Measurements from ENCODE around the gene ENOPH1. TPM values are rescaled to one million over a fixed set of nuclear protein-coding genes. Genes with fewer than 3 reads are reported as not detected.
"Not testable (repeated sequence)": the region's sequence is repeated elsewhere in the genome, so short reads cannot be mapped to it uniquely, and the experiment has no call there.

The ENOPH1 gene
- polyA plus RNA-seq, 4 donors = 46.8 to 89.8 (median 65.4) TPM

DNA sequence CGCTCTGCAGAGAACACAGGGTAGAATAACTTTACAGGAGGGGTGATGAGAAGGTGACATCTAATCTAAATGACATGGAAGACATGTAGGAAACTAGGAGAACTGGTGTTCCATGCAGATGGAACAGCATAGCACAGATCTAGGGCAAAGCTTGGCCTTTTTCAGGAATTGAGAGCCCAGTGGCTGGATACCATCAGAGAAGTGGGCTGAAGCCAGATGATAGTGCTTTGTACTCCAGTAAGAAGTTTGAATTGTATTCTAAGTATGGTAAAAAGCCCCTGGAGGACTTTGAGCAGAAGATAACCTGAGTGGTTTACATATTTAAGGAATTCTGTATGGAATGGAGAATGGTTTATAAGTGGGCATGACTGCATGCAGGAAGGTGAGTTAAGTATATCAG is 32.8 kb downstream of the ENOPH1 start:
- DNase-seq (ENCODE audit: low read depth in 4 of 4, low spot score in 3 of 4) = no peak

DNA sequence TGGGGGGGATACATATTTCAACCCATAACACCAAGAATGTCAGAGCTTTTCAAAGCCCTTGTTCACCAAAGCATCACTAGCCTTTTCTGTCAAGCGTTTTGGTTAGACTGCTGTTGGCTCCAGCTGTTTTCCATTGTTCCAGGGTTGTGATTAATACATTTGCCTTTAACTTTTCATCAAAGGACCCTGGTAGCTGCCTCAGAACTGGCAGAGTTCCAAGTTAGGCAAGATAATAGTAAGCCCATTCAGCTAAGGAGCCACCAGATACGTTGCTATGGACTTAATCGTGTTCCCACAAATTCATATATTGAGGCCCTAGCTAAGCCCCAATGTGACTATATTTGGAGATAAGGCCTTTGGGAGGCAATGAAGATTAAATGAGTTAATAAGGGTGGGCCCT is 37.1 kb downstream of the ENOPH1 start:
- no peak for DNase-seq (ENCODE audit: low read depth in 4 of 4, low spot score in 3 of 4)

DNA sequence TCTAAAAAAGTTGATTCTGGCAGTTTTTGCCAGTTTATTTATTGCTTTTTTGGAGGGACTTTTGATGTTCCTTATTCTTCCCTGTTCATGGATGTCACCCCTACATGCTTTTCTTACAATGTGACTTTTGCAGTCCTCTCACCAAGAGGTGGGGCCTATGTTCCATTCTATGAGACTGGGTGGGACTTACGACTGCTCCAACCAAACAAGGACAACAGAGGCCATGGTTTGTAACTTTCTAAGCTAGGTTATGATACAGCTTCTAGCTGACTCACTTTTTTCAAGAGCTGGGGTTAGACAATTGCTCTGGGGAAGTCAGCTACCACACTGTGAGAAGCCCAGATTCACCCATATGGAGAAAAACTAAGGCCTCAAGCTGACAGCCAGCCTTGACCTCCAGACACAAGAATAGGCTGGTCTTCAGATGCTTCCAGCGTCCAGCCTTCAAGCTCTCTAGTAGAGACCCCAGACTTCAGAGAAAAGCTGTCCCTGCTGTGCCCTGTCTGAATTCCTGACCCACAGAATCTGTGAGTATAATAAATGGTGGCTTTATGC is 39.5 kb downstream of the ENOPH1 start:
- no peak for DNase-seq (ENCODE audit: low read depth in 4 of 4, low spot score in 3 of 4)

DNA sequence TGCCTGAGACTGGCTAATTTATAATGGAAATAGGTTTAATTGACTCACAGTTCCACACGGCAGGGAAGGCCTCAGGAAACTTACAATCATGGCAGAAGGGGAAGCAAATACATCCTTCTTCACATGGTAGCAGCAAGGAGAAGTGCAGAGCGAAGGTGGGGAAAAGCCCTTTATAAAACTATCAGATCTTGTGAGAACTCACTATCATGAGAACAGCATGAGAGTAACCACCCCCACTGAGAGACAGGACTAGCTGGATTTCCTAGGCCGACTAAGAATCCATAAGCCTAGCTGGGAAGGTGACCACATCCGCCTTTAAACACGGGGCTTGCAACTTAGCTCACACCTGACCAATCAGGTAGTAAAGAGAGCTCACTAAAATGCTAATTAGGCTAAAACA is 42.7 kb downstream of the ENOPH1 start:
- not testable (repeated sequence) for DNase-seq (ENCODE audit: low read depth in 4 of 4, low spot score in 3 of 4)

DNA sequence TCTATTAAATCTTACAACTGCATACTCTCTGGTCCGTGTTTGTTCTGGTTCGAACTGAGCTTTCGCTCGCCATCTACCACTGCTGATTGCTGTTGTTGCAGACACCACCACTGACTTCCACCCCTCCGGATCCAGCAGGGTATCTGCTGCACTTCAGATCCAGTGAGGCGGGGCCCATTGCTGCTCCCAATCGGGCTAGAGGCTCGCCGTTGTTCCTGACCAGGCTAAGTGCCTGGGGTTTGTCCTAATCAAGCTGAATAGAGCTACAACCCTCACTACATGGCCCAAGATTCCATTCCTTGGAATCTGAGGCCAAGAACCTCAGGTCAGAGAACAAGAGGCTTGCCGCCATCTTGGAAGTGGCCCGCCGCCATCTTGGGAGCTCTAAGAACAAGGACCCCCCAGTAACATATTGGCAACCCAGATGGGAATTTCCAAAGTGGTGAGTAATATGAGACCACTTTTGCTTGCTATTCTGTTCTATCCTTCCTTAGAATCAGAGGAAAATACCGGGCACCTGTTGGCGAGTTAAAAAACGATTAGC is 43.3 kb downstream of the ENOPH1 start:
- DNase-seq (ENCODE audit: low read depth in 4 of 4, low spot score in 3 of 4) = no peak

DNA sequence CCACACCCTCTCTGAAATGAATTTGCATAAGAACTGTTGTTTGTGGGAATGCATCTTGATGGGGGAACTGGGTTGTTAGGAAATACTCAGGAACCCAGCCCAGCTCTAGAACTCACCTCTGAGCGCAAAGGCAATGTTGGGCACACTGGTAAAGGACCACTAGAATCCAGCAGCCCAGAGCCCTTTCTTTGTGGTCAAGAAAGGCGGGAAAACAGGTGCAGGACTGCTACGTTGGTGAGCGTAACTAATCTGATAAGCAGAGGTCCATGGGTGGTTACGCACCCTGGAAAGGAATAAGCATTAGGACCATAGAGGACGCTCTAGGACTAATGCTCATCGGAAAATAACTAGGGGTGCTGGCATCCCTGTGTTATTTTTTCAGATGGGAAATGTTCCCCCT is 45.5 kb downstream of the ENOPH1 start:
- not testable (repeated sequence) for DNase-seq (ENCODE audit: low read depth in 4 of 4, low spot score in 3 of 4)

DNA sequence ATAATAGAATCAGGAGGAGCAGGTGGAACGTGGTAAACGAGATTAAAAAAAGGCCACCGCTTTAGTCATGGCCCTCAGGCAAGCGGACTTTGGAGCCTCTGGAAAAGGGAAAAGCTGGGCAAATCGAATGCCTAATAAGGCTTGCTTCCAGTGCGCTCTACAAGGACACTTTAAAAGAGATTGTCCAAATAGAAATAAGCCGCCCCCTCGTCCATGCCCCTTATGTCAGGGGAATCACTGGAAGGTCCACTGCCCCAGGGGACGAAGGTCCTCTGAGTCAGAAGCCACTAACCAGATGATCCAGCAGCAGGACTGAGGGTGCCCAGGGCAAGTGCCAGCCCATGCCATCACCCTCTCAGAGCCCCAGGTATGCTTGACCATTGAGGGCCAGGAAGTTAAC is 47.1 kb downstream of the ENOPH1 start:
- DNase-seq (ENCODE audit: low read depth in 4 of 4, low spot score in 3 of 4) = not testable (repeated sequence)

DNA sequence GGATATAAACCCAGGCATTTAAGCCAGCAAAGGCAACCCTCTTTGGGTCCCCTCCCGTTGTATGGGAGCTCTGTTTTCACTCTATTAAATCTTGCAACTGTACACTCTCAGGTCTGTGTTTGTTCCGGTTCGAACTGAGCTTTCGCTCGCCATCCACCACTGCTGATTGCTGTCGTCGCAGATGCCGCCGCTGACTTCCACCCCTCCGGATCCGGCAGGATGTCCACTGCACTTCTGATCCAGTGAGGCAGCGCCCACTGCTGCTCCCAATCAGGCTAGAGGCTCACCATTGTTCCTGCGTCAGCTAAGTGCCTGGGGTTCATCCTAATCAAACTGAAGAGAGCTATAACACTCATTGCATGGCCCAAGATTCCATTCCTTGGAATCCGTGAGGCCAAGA is 49.2 kb downstream of the ENOPH1 start:
- no peak for DNase-seq (ENCODE audit: low read depth in 4 of 4, low spot score in 3 of 4)

DNA sequence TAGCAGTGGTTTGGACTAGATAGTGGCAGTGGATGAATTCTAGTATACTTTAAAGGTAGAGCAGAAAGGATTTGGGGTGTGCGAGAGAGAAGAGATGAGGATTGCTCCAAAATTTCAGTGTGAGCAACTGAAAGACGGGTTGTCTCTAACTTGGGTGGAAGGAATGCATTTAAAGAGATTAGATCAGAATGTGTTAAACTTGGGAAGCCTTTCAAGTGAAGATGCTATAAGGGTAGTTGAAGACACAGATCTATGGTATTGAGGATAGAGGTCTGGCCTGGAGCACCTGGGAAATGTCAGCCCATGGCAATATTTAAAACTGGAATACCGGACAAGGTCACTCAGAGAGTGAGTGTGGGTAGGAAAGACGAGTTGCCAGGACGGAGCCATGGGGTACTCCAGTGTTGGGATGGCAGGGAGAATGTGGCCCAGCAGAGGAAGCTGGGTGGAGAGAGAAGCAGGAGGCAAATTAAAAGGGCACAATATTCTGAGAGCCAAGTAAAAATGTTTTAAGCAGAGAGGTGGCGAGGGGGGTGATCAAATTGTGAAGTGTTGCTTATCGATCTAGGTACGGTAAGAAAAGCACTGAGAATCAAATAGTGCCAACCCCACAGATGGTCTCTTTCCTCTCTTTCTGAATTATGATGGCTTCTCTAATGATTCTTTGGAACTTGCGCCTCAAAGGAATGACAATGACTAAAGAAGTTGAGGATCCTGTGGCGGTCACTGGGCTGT is 50.5 kb downstream of the ENOPH1 start:
- DNase-seq (ENCODE audit: low read depth in 4 of 4, low spot score in 3 of 4) = no peak

DNA sequence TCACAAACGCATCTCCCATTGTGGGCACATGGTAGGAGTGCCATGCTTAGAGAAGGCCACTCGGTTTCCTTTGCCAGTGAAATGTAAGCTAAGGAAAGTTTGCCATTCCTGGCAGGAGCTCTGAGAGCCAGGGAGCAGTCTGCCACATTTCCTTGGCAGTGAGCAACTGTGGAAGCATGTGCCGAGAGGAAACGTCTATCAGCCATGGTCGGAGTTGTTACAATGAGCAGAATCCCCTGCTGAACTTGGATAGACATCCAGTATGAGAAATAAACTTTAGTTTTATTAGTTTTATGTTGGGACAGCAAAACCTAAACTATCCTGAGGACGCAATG is 51.1 kb downstream of the ENOPH1 start:
- DNase-seq (ENCODE audit: low read depth in 4 of 4, low spot score in 3 of 4) = no peak

DNA sequence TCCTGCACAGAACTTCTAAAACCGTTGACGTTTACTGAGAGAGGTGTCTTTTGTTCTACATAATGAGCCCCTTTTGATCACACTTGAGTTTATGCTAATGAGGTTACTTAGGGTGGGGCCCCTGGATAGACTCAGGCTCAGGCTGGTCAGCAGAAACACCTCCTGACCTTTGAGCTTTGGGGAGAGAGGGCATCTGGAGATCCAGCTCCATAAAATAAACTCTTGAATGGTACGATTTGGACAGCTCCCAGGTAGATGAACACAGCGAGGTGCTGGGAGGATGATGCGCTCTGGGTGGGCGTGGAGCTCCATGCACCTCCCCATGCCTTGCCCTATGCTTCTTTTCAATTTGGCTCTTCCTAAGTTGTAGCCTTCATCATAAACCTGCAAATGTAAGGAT is 52.0 kb downstream of the ENOPH1 start:
- DNase-seq (ENCODE audit: low read depth in 4 of 4, low spot score in 3 of 4) = no peak

DNA sequence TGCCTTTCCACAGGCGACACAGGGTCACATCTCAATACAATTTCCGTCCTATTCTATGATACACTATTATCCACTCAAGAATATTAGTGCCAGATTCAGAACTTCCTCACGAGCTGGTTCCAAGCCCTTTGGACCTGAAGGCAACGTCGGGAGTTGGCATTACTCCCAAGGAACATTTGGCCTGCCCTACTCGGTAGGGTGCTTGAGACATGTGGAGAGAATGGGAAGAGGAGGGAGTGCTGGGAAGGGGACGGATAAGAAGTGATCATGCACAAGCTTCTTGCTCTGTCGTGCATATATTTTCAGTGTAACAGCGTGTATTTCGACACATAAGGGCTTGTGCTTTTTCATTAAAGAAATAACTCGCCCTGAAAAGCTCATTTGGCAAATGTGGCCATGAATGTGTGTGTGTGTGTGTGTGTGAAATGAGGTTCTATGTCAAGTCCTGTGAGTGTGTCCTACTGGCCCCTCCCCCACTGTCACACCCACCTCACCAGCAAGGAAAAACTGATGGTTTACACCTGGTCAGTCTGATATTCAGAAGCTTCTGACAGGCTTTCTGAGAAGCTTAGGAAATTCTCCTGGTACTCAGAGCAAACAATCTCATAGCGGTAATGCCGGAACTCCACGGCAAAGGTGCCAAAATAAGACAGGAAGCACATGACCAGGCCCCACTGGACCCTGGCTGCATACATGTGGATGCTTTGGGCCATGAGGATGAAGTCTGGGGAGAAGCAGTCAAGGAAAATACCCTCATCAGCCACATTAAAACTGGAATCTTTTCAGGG is 54.8 kb downstream of the ENOPH1 start:
- no peak for DNase-seq (ENCODE audit: low read depth in 4 of 4, low spot score in 3 of 4)

DNA sequence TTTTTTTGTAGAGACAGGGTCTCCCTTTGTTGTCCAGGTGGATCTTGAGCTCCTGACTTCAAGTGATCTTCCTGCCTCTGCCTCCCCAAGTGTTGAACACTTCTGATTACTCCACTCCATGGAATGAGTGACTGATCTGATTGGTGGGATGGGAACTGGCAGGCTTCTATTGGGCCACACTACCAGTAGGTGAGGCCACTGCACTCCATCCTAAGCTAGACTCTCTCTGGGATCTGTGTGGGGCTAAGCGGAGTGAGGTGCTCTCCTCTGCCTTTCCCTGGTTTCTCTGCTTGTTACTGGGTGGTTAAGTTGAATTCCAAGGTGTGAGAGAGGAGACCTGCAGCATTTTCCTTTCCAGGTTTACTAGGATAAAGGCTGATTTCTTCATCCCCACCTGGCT is 58.7 kb downstream of the ENOPH1 start:
- DNase-seq (ENCODE audit: low read depth in 4 of 4, low spot score in 3 of 4) = no peak

DNA sequence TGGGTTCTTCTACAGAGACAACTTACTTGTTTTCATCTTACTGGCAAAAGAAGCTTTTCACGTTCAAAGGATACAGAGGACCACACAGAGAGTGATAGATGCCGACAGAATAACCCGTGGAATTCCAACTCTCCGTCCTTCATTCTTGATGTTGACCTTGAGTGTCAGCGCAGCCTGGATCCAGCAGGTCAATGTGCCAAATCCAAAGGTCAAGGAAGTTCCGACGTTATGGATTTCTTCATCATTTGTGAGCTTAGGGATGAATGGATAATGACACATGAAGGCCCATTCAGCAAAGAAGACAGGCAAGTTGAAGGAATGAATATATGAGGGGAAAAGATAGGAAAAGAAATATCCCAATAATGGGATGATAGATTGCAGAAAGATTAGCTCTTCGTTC is 59.6 kb downstream of the ENOPH1 start:
- no peak for DNase-seq (ENCODE audit: low read depth in 4 of 4, low spot score in 3 of 4)

DNA sequence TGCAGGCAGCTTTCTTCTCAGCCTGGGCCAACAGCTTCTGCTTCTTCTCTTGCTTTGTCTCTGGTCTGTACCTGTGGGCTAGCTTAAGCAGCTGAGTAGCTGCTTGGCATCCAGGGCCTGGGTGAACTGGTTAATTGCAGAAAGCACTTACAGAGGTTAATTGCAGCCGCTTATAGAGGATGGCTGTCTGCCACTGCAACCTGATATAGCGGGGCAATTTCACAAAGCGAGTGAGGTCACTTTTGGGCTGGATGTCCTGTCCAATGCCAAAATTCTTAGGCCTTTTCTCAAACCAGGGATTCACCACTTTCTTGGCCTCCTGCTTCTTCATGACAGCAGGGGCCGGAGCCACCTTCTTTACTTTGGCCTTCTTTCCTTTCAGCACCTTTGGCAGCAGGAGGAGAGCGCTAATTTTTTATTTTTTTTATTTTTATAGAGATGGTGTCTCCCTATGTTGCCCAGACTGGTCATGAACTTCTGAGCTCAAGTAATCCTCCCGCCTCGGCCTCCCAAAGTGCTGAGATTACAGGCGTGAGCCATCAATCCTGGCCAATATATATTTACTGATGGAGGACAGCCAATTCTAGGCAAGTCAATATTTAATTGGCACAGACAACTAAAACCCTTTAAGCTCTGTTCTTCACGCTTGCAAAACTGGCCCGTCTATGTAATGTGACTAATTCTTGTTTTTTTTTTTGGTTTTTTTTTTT is 61.0 kb downstream of the ENOPH1 start:
- DNase-seq (ENCODE audit: low read depth in 4 of 4, low spot score in 3 of 4) = no peak

DNA sequence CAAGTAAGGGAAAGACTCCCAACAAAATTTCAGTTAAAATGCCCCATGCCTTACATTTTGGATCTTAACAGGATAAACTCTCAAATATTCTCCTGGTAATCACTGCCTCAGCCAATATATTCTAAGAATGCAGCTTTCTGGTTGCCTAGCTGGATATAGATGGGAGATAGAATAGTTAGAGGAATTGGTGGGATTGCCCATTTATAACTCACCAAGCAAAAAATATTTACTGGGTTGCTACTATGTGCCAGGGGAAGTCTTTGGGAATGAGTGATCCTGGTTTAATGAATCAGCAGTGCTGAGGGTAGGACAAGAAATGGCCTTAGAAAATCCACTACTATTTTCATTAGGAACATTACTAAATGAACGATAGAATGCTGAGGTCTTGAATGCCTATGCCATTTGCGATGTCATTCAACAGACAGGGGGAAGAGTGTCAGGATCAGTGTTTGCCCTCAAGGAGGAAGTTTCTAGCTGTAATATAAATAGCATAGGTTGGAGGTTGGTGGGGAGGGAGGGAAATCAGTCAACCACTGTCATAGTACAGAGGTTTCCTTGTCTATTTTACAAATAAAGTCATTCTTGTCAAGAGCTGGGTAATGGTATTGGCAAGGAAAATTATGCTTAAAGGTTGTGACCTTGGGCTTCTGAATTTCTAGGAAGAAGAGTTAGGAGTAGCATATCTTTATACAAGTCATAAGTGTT is 63.5 kb downstream of the ENOPH1 start:
- no peak for DNase-seq (ENCODE audit: low read depth in 4 of 4, low spot score in 3 of 4)

DNA sequence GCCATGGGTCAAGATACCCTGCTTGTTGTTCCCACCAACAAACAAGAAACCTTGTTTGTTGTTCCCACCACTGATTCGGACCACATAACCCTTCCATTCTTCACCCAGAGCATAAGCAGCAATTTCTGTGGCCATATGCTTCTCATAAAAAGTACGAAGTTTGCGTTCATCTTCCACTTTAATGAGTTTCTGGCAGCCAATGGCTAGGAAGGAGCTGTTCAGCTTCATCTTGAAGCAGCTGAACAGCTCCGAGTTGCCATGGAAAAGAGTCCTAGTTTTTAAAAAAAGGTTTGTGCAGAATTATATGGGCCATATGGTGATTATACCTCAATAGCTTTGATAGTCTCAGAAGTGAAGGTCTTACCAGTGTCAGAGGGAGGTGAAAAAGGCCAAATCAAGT is 65.3 kb downstream of the ENOPH1 start:
- DNase-seq (ENCODE audit: low read depth in 4 of 4, low spot score in 3 of 4) = no peak

DNA sequence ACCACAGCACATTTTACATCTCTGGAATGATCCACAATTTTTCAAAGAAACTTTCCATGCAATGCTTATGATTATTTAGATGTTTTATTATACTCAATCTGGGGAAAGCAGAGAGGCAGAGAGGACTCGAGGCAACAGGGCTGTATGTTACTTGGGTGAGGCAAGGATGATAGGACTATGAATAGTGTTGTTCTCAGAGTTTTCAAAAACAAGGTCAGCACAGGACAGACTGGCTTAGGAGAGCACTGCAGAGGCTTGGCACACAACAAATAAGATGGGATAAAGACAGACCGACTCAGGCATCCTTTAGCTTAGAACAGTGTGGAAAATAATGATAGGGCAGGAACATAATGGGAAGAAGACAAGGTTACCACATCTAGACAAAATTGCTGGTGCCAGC is 66.0 kb downstream of the ENOPH1 start:
- no peak for DNase-seq (ENCODE audit: low read depth in 4 of 4, low spot score in 3 of 4)

DNA sequence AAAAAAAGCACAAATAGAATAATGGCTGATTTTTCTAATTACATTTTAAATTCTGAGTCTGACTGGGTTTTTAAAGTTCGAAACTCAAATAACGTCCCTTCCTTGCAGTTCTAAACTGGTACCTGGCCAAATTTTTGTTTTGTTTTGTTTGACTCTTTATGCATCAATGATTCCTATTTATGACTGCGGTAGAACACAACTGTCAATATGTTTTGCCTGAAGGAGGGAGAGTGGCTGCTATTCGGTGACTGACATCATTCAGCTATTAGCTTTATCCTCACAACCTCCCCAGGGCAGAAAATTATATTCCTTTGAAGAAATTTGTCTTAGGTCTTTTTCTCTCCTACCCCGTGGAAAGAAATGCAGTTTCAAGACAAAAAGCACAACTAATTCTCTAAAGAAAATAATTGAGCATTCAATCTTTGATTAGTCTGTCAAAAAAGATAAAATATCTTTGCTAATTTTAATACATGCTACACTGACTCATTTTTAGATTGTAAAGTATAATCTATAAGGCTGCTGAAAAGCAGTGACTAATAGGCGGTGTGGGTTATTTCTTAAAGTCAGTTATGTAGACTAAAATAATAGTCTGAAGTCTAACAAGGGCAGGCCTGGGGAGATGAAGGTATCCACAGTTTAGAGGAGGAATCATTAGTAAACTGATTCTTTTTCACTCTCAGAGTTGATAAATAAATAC is 69.5 kb downstream of the ENOPH1 start:
- DNase-seq (ENCODE audit: low read depth in 4 of 4, low spot score in 3 of 4) = no peak

All from left renal pelvis (tissue), 4 donors.